Stimulated activated CD4-positive, alpha-beta T cell treated with anti-CD3 and anti-CD28 coated beads, Interleukin-12 subunit alpha, Interleukin-12 subunit beta, amount 100 ng/mL, for 48 hours (primary cell): ENCODE results near the gene TRIM59.
"Not testable (repeated sequence)": the region's sequence is repeated elsewhere in the genome, so short reads cannot be mapped to it uniquely, and the experiment has no call there.

Experiments
- DNase-seq, 3 donors: peaks; one replicate each; pipeline ENCODE4 v3.0.0-alpha.2; 2020; ENCODE audit warnings: low read depth in 2 of 3, low spot score in 1 of 3

The TRIM59 gene

GRCh38 chr3:160458151-160458550 is 8.6 kb upstream of the TRIM59 start:
- no peak for DNase-seq

DNA sequence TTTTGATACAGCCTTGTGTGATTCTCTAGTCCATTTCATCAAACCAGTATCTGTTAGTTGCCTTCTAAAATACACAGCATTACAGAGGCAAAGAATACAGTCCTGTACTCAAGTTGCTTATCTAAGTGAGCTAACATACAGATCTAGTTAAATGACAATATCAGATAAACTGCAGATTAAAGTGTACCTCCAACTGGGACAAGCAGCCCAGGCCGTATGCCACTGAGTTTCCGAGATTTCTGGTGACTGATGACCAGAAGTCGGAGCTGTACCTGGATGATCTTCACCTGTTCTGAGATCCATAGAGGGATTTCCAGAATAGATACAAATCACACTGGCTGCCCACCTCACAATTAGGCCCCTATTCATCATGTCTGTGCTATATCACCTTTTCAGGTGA is 6.3 kb upstream of the TRIM59 start:
- DNase-seq: no peak

GRCh38 chr3:160454995-160455394 is 5.4 kb upstream of the TRIM59 start:
- no peak for DNase-seq

DNA sequence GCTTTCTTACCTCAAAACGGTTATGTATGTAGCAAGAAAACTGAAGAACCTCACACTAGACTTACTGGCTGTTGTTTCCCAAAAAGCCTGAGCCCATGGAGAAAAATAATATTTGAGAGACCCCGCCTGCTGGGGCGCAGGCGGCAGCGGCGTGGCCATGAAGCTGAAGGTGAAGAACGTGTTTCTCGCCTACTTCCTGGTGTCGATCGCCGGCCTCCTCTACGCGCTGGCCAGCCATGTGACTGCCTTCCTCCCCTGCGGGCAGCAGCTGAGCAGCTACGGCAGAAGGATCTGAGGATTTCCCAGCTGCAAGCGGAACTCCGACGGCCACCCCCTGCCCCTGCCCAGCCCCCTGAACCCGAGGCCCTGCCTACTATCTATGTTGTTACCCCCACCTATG is 2.7 kb upstream of the TRIM59 start:
- DNase-seq: not testable (repeated sequence)

DNA sequence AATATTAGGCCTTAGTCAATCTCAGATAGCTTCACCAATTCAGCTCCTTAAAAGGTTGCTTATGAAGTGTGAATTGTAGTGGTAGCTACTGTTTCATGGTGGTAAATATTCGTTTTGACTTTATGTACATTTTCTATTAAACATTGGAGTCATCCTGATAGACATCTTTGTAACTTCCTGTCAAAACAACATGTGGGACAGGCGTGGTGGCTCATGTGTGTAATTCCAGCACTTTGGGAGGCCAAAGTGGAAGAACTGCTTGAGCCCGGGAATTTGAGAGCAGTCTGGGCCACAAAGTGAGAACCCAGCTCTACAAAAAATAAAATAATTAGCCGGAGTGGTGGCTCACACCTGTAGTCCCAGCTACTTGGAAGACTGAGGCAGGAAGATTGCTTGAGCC is 2.0 kb upstream of the TRIM59 start:
- no peak for DNase-seq

DNA sequence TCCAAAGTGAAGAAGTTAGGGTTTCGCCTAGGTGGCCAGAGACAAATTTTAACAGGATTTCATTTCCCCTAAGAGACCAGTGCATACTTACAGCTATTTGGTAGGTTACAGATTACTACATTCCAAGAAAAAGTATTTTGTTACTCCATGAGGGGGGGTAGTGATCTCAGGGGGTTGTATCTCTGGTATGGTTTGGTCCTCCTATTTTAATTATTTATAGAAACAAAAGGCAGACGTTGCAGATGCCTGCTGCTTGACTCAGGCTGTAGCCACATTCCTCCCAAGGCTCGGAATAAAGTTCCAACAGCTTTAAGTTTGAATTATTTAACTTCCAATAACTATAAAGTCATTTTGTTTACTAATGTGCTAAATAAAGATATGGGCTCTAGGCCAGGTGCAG is 1.3 kb upstream of the TRIM59 start:
- no peak for DNase-seq

DNA sequence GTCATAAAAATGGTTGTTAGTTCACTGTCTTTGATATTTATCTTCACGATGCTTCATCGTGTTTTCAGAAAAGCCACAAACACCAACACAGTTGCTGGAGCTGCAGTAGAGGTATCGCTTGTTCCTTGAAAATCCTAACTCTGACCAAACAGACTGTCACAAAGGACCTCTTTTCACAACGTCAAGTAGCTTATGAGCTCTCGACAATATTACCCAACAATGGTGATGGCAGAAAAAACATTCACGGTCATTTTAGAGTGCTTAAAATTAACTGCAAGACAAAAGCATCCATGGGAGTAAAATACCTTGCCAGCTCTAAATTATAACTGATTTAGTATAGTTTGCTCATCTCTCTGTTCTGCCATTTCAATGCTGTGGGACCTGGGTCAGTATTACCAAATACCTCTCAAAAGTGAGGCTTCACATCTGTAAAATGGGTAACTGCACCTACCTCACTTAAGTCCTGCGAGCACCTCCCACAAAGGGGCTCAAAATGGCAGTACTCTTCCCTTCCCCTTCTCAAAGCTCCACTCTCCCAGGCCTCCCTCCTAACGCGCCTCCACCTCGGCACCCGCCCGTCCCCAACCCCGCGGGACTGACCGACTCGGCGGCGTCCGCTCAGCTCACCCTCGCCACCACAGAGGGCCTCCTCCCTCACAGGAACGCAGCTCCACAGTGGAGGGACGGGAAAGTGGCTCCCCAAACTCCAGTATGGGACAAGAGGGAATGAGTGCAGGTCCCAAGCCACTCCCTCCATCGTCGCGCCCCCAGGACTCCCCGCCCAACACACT is 546 bp downstream of the TRIM59 start:
- peak in 1 of 3 donors; percentile 3 for DNase-seq

- no peak for DNase-seq
These were observed 2.0 kb downstream of the TRIM59 start for GRCh38 chr3:160447544-160447943.

DNA sequence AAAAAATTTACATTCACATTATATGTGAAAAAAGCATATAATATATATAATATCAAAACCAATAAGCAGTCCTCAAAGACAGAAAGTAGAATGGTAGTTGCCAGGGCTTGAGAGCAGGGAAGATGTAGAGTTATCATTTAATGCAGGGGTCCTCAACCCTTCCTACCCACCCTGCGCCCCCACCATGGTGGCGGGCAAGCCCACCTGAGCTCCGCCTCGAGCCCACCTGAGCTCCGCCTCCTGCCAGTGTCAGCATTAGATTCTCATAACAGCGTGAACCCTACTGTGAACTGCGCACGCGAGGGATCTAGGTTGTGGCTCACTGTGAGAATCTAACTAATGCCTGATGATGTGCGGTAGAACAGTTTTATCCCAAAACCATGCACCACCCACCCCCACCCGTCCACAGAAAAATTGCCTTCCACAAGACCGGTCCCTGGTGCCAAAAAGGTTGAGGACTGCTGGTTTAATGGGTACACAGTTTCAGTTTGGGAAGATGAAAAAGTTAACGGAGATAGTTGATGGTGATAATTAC is 3.0 kb downstream of the TRIM59 start:
- no peak for DNase-seq

- no peak for DNase-seq
These were observed 3.7 kb downstream of the TRIM59 start for GRCh38 chr3:160445854-160446253.

DNA sequence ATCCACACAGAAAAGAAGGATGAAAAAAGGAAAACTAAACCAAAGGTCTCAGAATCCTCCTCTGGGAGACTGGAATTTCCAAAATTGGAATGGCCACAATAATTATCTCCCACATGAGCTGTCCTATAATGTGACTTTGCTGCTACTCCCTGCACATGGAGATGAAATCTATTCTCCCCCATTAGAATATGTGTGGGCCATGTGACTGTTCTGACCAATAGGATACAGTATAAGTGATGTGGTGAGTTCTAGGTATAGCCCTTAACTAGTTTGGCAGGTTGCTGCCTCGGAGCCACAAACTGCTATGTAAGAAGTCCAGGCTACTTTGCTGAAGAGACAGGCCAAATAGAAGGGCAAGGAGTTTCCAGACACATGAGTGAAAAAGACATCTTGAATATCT is 5.2 kb downstream of the TRIM59 start:
- no peak for DNase-seq

DNA sequence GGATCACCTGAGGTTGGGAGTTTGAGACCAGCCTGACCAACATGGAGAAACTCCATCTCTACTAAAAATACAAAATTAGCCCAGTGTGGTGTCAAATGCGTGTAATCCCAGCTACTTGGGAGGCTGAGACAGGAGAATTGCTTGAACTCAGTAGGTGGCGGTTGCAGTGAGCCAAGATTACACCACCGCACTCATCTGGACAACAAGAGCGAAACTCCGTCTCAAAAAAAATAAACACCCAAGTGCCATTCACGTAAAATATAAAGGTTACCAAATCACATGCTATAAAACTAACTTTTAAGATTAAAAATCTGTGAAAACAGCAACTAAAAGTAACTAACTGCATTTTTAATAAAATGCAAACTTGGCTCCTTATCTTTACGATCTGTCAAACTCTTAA is 8.9 kb downstream of the TRIM59 start:
- no peak for DNase-seq

DNA sequence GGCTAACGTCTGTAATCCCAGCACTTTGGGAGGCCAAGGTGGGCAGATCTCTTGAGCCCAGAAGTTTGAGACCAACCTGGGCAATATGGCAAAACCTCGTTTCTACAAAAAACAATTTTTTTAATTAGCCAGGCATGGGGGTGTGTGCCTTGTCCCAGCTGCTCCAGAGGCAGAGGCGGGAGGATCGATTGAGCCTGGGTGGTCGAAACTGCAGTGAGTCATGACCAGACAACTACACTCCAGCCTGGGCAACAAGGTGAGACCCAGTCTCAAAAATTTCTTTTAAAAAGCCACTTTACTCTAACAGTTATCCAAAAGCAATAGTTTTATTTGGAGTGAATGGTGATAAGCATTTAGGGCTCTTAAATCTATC is 12.5 kb downstream of the TRIM59 start:
- no peak for DNase-seq

- no peak for DNase-seq
These were observed 13.8 kb downstream of the TRIM59 start for GRCh38 chr3:160435747-160436146.

- no peak for DNase-seq
These were observed 14.5 kb downstream of the TRIM59 start for GRCh38 chr3:160435095-160435494.

- DNase-seq: no peak
These were observed 15.5 kb downstream of the TRIM59 start for GRCh38 chr3:160434071-160434470.

GRCh38 chr3:160427832-160428424 is 21.7 kb downstream of the TRIM59 start:
- DNase-seq: no peak

GRCh38 chr3:160417311-160417710 is 32.3 kb downstream of the TRIM59 start:
- DNase-seq: no peak

GRCh38 chr3:160413613-160414248 is 35.9 kb downstream of the TRIM59 start:
- peak; percentile 34 to 50 (median 48) for DNase-seq

- no peak for DNase-seq
These were observed 37.1 kb downstream of the TRIM59 start for GRCh38 chr3:160412477-160412876.

GRCh38 chr3:160409812-160410610 is 39.6 kb downstream of the TRIM59 start:
- DNase-seq: no peak
